Measurements from ENCODE around the gene OSGIN1.

OSGIN1 gene

DNA sequence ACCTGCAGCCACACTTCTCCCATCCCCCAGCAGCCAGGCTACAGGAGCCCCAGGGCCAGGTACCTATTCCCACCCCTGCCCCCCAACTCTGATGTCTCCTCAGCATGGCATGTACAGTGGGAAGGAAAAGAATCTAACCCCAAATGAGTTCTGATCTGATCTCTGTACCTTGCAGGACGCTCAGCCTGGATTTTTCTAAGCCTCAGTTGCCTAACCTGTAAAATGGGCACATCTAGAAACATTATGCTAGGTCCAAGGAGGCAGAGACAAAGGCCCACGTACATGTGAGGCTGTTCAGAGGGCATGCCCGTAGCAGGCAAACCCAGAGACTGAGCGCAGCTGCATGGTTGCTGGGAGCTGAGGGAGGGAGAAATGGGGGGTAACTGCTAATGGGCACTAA lies 54.5 kb downstream of the OSGIN1 start:
- no peak for DNase-seq

GRCh38 chr16:84007965-84008364 lies 54.9 kb downstream of the OSGIN1 start:
- DNase-seq, result no peak

DNA sequence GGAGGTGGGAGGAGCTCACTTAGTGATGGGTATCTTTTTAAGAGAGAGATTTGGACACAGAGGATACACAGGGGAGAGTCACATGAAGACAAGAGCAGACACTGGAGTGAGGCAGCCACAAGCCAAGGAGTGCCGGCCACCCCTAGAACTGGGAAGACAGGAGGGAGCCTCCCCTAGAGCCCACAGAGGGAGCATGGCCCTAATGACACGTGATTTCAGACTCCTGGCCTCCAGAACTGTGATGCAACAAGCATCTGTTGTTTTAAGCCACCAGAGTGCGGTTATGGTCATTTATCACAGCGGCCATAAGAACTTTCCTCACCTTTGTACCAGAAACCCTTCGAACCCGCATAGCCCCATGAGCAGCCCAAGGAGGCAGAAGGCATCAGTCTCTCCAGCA lies 56.2 kb downstream of the OSGIN1 start:
- DNase-seq, result no peak

- DNase-seq, result peak; percentile 25
These were observed 60.9 kb downstream of the OSGIN1 start for GRCh38 chr16:84013787-84014569.

DNA sequence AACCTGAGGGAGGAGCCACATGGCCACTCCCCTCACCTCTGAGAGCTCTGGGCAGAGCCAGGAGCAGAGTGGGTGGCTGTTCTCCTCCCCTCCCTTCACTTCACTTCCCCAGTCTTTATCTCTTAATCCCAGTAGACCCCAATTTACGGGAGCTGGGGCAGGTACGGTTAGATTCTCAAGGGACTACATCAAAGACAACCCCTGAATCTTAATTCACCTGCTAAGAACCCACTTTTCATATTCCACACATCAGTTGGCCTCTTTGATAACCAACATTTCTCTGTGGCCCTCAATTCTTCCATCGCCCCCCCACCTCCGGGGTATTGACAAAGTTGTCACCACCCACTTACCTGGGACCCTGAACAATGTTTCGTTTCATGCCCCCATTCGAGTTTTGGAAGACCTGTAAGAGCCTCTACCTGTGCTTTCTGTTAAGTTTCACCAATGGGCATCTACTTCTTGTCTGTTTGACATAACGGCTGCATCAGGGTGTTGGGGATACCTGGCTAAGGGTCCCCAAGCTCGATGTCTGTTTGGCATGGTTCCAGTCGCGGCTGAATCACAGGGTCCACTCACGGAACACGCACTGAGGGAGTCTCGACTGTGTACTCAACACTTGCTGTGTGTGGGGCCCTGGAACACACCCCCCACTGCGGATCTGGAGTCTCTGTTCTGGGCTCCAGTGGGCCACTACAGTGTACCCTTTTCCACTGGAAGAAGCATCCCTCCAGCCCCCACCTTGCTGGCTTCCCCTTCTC lies 61.7 kb downstream of the OSGIN1 start:
- DNase-seq, result no peak

DNA sequence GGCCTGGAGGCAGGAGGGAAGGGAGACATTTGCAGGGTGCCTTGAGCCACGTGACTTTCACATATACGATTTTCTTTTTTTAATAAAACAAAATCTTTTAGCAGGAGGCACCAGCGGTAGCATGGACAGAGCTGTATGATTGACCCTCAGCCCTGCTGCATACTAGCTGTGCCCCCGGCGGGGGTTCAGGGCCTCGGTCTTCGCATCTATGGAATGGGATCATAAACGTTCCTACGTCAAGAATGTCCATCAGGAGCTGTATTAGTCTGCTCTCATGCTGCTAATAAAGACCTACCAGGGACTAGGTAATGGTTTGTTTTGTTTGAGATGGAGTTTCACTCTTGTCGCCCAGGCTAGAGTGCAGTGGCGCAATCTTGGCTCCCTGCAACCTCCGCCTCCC lies 62.4 kb downstream of the OSGIN1 start:
- DNase-seq, result no peak

Data from T-helper 9 cell (primary cell).